Transverse colon (tissue), 4 donors: ENCODE measurements around the gene CRP. TPM values are rescaled to one million over a fixed set of nuclear protein-coding genes. Genes with fewer than 3 reads are reported as not detected.

Experiments used
- DNase-seq: peaks from one replicate; pipeline ENCODE4 v3.0.0-alpha.2; 2019
- H3K27ac ChIP-seq, 4 donors: fragments of 200-600 bp; sonication (generic); 2 replicates each; pipeline ENCODE4 v1.5.1; 2016 to 2018; ENCODE audit warnings: inconsistent platforms in 4 of 4
- H3K27me3 ChIP-seq: fragments of 200-600 bp; sonication (generic); 2 replicates; pipeline ENCODE4 v1.5.1; 2017; ENCODE audit warnings: inconsistent platforms
- H3K36me3 ChIP-seq, 4 donors: fragments of 200-600 bp; sonication (generic); 2 replicates each; pipeline ENCODE4 v1.5.1; 2017 to 2019; ENCODE audit warnings: inconsistent platforms in 4 of 4
- H3K4me1 ChIP-seq, 4 donors: fragments of 200-600 bp; sonication (generic); 2 replicates each; pipeline ENCODE4 v1.5.1; 2017 to 2020; ENCODE audit warnings: inconsistent platforms in 4 of 4
- H3K4me3 ChIP-seq, 4 donors: fragments of 200-600 bp; sonication (generic); 1 replicate in 1 of 4; 2 replicates in 3 of 4; pipeline versions ENCODE4 v1.5.1 to v1.6.1; 2017 to 2019; ENCODE audit warnings: inconsistent platforms in 4 of 4
- H3K9me3 ChIP-seq, 2 donors: fragments of 200-600 bp; sonication (generic); 2 replicates each; pipeline ENCODE4 v1.5.1; 2017 to 2019; ENCODE audit warnings: inconsistent platforms in 2 of 2
- CTCF ChIP-seq, 5 experiments: fragments of 200-600 bp in 3 of 5; fragments of 450-650 bp in 2 of 5; sonication (generic) in 3 of 5; IDR thresholded peaks; 1 replicate in 2 of 5; 2 replicates in 3 of 5; pipeline ENCODE4 v1.5.1; 2016 to 2017; ENCODE audit warnings: antibody characterized with exemption in 5 of 5, inconsistent platforms in 3 of 5, mild to moderate bottlenecking in 2 of 5, moderate library complexity in 1 of 5
- EP300 ChIP-seq: sonication (generic); formaldehyde crosslinking; IDR thresholded peaks from one replicate; pipeline ENCODE4 v1.6.1; 2017; ENCODE audit warnings: antibody characterized with exemption, low read depth
- POLR2A ChIP-seq: fragments of 450-650 bp; IDR thresholded peaks from one replicate; pipeline ENCODE4 v1.6.1; 2016; ENCODE audit warnings: antibody characterized with exemption, mild to moderate bottlenecking, moderate library complexity
- POLR2AphosphoS5 ChIP-seq, 3 donors: sonication (generic); formaldehyde crosslinking; IDR thresholded peaks; one replicate each; pipeline ENCODE4 v1.6.1; 2016; ENCODE audit warnings: antibody characterized with exemption in 3 of 3
- WGBS, 2 donors: methylation state at CpG; one replicate each; pipeline ENCODE4 v1.1.5; 2018; ENCODE audit warnings: low coverage in 1 of 2; 5-methylcytosine and 5-hydroxymethylcytosine counted together
- in situ Hi-C, 4 donors: fragments of 200-750 bp; cut with MboI; loops; one replicate each; pipeline versions ENCODE4 v1.15.0 to v1.15.1; 2017; ENCODE audit warnings: low sequenced_read_pairs in 3 of 4, low pct_ligation_motif_present in 1 of 4, low pct_unique_long_range_greater_than_20kb in 1 of 4
- intact Hi-C: fragments of 100-400 bp; cut with DNase I; formaldehyde crosslinking; loops from one replicate; pipeline ENCODE4 v1.15.1; 2023; ENCODE audit warnings: low total_unique reads
- total RNA-seq, 4 donors: library from RNA; depleted of rRNA; stranded (reverse); fragments of >200 nt; gene quantifications; one replicate each; pipeline ENCODE4 v1.1.0, GENCODE V29; 2016

Gene CRP
- total RNA-seq, 4 donors from 2014 or later: not detected

- no peak overlapping the region for H3K27ac ChIP-seq
- no peak for TF ChIP-seq POLR2AphosphoS5 (IDR thresholded peaks at IDR 0.05)
- TF ChIP-seq EP300: no peak
- no peak for TF ChIP-seq CTCF (IDR thresholded peaks at IDR 0.05)
- no peak for TF ChIP-seq POLR2A
- WGBS, 2 donors: 71 to 90% methylated on average over 2 to 3 of the region's 3 CpGs
- H3K36me3 ChIP-seq: no peaks in the 10 kb centered on the region
- intact Hi-C loops (no loop called here), in situ Hi-C loops (no loop called here)
- no peak for DNase-seq
- H3K4me3 ChIP-seq: no peak overlapping the region
- peaks cover 0 to 7% of the 10 kb centered on the region in 2 donors for H3K9me3 ChIP-seq
- no peaks in the 10 kb centered on the region for H3K4me1 ChIP-seq
- H3K27me3 ChIP-seq: no peaks in the 10 kb centered on the region
Measured at GRCh38 chr1:159664247-159664646, 50.1 kb downstream of the CRP start.

DNA sequence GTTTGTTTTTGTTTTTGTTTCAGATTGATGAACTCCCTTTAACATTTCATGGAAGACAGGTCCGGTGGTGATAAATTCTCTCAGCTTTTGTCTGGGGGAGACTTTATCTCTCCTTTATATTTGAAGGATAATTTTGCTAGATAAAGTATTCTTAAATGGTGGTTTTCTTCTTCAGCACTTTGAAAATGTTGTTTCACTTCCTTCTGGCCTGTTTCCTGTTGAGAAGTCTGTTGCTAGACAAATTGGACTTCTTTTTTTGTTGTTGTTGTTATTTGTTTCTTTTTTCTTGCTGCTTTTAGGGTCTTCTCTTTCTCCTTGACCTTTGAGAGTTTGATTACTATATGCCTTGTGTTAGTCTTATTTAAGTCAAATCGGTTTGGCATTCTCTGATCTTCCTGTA is 50.8 kb downstream of the CRP start:
- Histone ChIP-seq H3K36me3 (no peaks in the 10 kb centered on the region), H3K4me1 (no peaks in the 10 kb centered on the region), H3K27me3 (no peaks in the 10 kb centered on the region), H3K27ac (no peak overlapping the region), H3K9me3 (peaks cover 0 to 7% of the 10 kb centered on the region in 2 donors), H3K4me3 (no peak overlapping the region)
- intact Hi-C loops: no loop called here
- in situ Hi-C loops: no loop called here
- TF ChIP-seq POLR2AphosphoS5 (IDR thresholded peaks at IDR 0.05) (no peak), POLR2A (no peak), CTCF (IDR thresholded peaks at IDR 0.05) (no peak), EP300 (no peak)
- 63 to 85% methylated on average over 1 to 2 of the region's 2 CpGs for WGBS, 2 donors
- no peak for DNase-seq

Other genes with a start within 250 kb of the CRP start
- gene OR10J5, start 178.6 kb downstream of the CRP start, total RNA-seq: not detected
- not detected for gene APCS, start 126.8 kb downstream of the CRP start, total RNA-seq
- gene DUSP23, start 66.4 kb upstream of the CRP start, total RNA-seq: 10 to 100 TPM in 3 of 4 donors, 1 to 10 TPM in 1; 9.7 to 96.4 (median 72.3) TPM
- gene FCRL6, start 87.8 kb upstream of the CRP start, total RNA-seq: 1 to 10 TPM in 1 of 4 donors, under 1 TPM in 1, not detected in 2; 0.55 to 1.4 TPM
- 1 to 10 TPM in 3 of 4 donors, under 1 TPM in 1; 0.37 to 7.1 (median 2.3) TPM for gene SLAMF8, start 112.3 kb upstream of the CRP start, total RNA-seq
- gene VSIG8, start 148.1 kb upstream of the CRP start, total RNA-seq: not detected
- under 1 TPM in 1 of 4 donors, not detected in 3; 0.32 TPM for gene CFAP45, start 185.6 kb upstream of the CRP start, total RNA-seq
- gene TAGLN2, start 210.9 kb upstream of the CRP start, total RNA-seq: 100 to 1,000 TPM in 3 of 4 donors, 10 to 100 TPM in 1; 65.1 to 235 (median 168) TPM
- gene IGSF9, start 231.0 kb upstream of the CRP start, total RNA-seq: 100 to 1,000 TPM in 1 of 4 donors, 10 to 100 TPM in 3; 40.7 to 137 (median 81.3) TPM
- under 1 TPM in 1 of 4 donors, not detected in 3; 0.64 TPM for gene SLAMF9, start 239.6 kb upstream of the CRP start, total RNA-seq